ENCODE results near the gene VCAN. TPM values are rescaled to one million over a fixed set of nuclear protein-coding genes. Genes with fewer than 3 reads are reported as not detected.

Gene VCAN
- total and polyA plus RNA-seq, 2 donors from 2014 or later = 2.1 to 226 TPM

GRCh38 chr5:83494666-83495065 is 23.1 kb downstream of the VCAN start:
- H3K9me3 ChIP-seq (ENCODE audit: control insufficient read depth in 2 of 3, insufficient read depth in 1 of 3, low read length in 3 of 3) = no peaks in the 10 kb centered on the region
- DNase-seq = no peak
- TF ChIP-seq CTCF (IDR thresholded peaks at IDR 0.05; ENCODE audit: borderline replicate concordance, extremely low read depth, insufficient read depth) = no peak
- no peaks in the 10 kb centered on the region for H3K27me3 ChIP-seq (ENCODE audit: control insufficient read depth, insufficient read depth, low read length)
- H3K4me3 ChIP-seq (ENCODE audit: low read length in 3 of 3) = no peak overlapping the region
- H3K9ac ChIP-seq (ENCODE audit: low read length in 3 of 3) = no peak overlapping the region
- no peaks in the 10 kb centered on the region for H3K4me1 ChIP-seq (ENCODE audit: control insufficient read depth in 2 of 3, insufficient read depth in 2 of 3, low read depth in 1 of 3, low read length in 3 of 3)
- intact Hi-C loops (cut with DNase I) = no loop called here
- H3K27ac ChIP-seq (ENCODE audit: low read depth in 2 of 2, low read length in 2 of 2) = no peak overlapping the region
- peaks cover 0 to 9% (median 0%) of the 10 kb centered on the region in 3 donors for H3K36me3 ChIP-seq (ENCODE audit: control insufficient read depth in 2 of 3, insufficient read depth in 3 of 3, low read length in 3 of 3)
- no peak for FAIRE-seq

GRCh38 chr5:83496626-83497025 is 25.1 kb downstream of the VCAN start:
- H3K27ac ChIP-seq (ENCODE audit: low read depth in 2 of 2, low read length in 2 of 2) = no peak overlapping the region
- H3K27me3 ChIP-seq (ENCODE audit: control insufficient read depth, insufficient read depth, low read length) = no peaks in the 10 kb centered on the region
- peaks cover 0 to 2% (median 0%) of the 10 kb centered on the region in 3 donors for H3K9me3 ChIP-seq (ENCODE audit: control insufficient read depth in 2 of 3, insufficient read depth in 1 of 3, low read length in 3 of 3)
- DNase-seq (no peak), FAIRE-seq (no peak)
- no peak overlapping the region for H3K4me3 ChIP-seq (ENCODE audit: low read length in 3 of 3)
- H3K4me1 ChIP-seq (ENCODE audit: control insufficient read depth in 2 of 3, insufficient read depth in 2 of 3, low read depth in 1 of 3, low read length in 3 of 3) = no peaks in the 10 kb centered on the region
- peaks cover 0 to 4% (median 0%) of the 10 kb centered on the region in 3 donors for H3K36me3 ChIP-seq (ENCODE audit: control insufficient read depth in 2 of 3, insufficient read depth in 3 of 3, low read length in 3 of 3)
- no peak overlapping the region for H3K9ac ChIP-seq (ENCODE audit: low read length in 3 of 3)
- no peak for TF ChIP-seq CTCF (IDR thresholded peaks at IDR 0.05; ENCODE audit: borderline replicate concordance, extremely low read depth, insufficient read depth)
- intact Hi-C loops (cut with DNase I) = no loop called here

GRCh38 chr5:83498585-83498984 is 27.0 kb downstream of the VCAN start:
- no peak for TF ChIP-seq CTCF (IDR thresholded peaks at IDR 0.05; ENCODE audit: borderline replicate concordance, extremely low read depth, insufficient read depth)
- H3K4me3 ChIP-seq (ENCODE audit: low read length in 3 of 3) = no peak overlapping the region
- no peak for FAIRE-seq
- H3K4me1 ChIP-seq (ENCODE audit: control insufficient read depth in 2 of 3, insufficient read depth in 2 of 3, low read depth in 1 of 3, low read length in 3 of 3) = no peaks in the 10 kb centered on the region
- H3K9me3 ChIP-seq (ENCODE audit: control insufficient read depth in 2 of 3, insufficient read depth in 1 of 3, low read length in 3 of 3) = peaks cover 0 to 2% (median 0%) of the 10 kb centered on the region in 3 donors
- DNase-seq = no peak
- no peaks in the 10 kb centered on the region for H3K27me3 ChIP-seq (ENCODE audit: control insufficient read depth, insufficient read depth, low read length)
- H3K27ac ChIP-seq (ENCODE audit: low read depth in 2 of 2, low read length in 2 of 2) = no peak overlapping the region
- intact Hi-C loops (cut with DNase I) = no loop called here
- H3K36me3 ChIP-seq (ENCODE audit: control insufficient read depth in 2 of 3, insufficient read depth in 3 of 3, low read length in 3 of 3) = peaks cover 0 to 2% (median 0%) of the 10 kb centered on the region in 3 donors
- no peak overlapping the region for H3K9ac ChIP-seq (ENCODE audit: low read length in 3 of 3)

- Histone ChIP-seq H3K4me1 (ENCODE audit: control insufficient read depth in 2 of 3, insufficient read depth in 2 of 3, low read depth in 1 of 3, low read length in 3 of 3) (no peaks in the 10 kb centered on the region), H3K27ac (ENCODE audit: low read depth in 2 of 2, low read length in 2 of 2) (no peak overlapping the region), H3K9ac (ENCODE audit: low read length in 3 of 3) (no peak overlapping the region), H3K9me3 (ENCODE audit: control insufficient read depth in 2 of 3, insufficient read depth in 1 of 3, low read length in 3 of 3) (peaks cover 0 to 2% (median 0%) of the 10 kb centered on the region in 3 donors), H3K4me3 (ENCODE audit: low read length in 3 of 3) (no peak overlapping the region), H3K36me3 (ENCODE audit: control insufficient read depth in 2 of 3, insufficient read depth in 3 of 3, low read length in 3 of 3) (no peaks in the 10 kb centered on the region), H3K27me3 (ENCODE audit: control insufficient read depth, insufficient read depth, low read length) (no peaks in the 10 kb centered on the region)
- DNase-seq (no peak), FAIRE-seq (no peak)
- intact Hi-C loops (cut with DNase I) = no loop called here
- TF ChIP-seq CTCF (IDR thresholded peaks at IDR 0.05; ENCODE audit: borderline replicate concordance, extremely low read depth, insufficient read depth) = no peak
These were observed 32.1 kb downstream of the VCAN start for GRCh38 chr5:83503662-83504061.

Data from kidney (tissue), 14 donors.